ENCODE measurements around the gene ARL17B.
"Not testable (repeated sequence)": the region's sequence is repeated elsewhere in the genome, so short reads cannot be mapped to it uniquely, and the experiment has no call there.

DNA sequence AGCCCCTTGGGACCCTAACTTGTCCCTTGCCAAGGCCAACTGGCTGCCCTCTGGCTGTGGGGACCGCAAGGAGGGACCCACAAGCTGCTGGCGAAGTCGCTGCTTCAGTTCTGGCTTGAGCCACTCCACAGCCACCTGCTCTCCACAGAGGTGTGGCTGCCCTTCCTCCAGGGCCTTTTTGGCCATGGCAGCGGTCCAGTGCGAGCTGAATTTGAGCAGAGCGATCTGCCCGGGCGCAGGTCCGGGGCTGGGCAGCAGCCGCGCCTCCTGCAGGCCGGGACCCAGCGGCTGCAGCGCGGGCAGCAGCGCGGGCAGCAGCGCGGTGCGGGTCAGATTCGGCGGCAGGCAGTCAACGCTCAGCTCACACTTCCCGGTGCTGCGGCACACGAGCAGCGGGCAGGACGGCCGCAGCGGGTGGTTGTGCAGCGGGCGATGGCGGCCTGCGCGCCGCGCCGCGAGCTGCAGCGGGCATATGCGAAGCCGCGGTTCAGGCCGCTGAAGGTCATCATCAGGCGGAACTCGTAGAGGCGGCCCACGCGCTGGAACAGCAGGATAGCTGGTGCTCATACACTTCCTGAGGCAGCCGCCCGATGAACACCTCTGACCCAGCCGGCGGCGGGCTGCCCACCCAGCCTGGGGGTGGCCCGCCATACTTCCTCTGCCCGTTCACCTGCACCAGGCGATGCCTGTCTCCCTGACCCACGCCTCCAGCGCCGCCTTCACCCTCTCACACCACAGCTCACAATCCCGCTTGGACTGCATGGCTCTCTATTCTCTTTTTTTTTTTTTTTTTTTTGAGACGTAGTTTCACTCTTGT, 101.5 kb downstream of the ARL17B start:
- TF ChIP-seq, protein P1, sequence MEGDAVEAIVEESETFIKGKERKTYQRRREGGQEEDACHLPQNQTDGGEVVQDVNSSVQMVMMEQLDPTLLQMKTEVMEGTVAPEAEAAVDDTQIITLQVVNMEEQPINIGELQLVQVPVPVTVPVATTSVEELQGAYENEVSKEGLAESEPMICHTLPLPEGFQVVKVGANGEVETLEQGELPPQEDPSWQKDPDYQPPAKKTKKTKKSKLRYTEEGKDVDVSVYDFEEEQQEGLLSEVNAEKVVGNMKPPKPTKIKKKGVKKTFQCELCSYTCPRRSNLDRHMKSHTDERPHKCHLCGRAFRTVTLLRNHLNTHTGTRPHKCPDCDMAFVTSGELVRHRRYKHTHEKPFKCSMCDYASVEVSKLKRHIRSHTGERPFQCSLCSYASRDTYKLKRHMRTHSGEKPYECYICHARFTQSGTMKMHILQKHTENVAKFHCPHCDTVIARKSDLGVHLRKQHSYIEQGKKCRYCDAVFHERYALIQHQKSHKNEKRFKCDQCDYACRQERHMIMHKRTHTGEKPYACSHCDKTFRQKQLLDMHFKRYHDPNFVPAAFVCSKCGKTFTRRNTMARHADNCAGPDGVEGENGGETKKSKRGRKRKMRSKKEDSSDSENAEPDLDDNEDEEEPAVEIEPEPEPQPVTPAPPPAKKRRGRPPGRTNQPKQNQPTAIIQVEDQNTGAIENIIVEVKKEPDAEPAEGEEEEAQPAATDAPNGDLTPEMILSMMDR (IDR thresholded peaks at IDR 0.05; ENCODE audit: extremely low read depth in 1 of 2, insufficient read depth in 1 of 2, low read depth in 1 of 2, low read length in 2 of 2) = peak in 1 of 2 donors; percentile 36
- not testable (repeated sequence) for TF ChIP-seq POLR2AphosphoS5 (IDR thresholded peaks at IDR 0.05; ENCODE audit: insufficient read depth, low read depth, low read length); MYC (IDR thresholded peaks at IDR 0.05; ENCODE audit: low read depth, low read length); FOS (IDR thresholded peaks at IDR 0.05; ENCODE audit: borderline replicate concordance, insufficient read depth, low read length); POLR2A (IDR thresholded peaks at IDR 0.05; ENCODE audit: low read depth, low read length); EZH2 (IDR thresholded peaks at IDR 0.05; ENCODE audit: borderline replicate concordance, low read depth, low read length, severe bottlenecking); JUN (IDR thresholded peaks at IDR 0.05; ENCODE audit: borderline replicate concordance, insufficient read depth, insufficient read length, low read depth); GATA2 (IDR thresholded peaks at IDR 0.05; ENCODE audit: insufficient read depth, insufficient read length, low read depth, low read length)
- TF ChIP-seq, protein P2, sequence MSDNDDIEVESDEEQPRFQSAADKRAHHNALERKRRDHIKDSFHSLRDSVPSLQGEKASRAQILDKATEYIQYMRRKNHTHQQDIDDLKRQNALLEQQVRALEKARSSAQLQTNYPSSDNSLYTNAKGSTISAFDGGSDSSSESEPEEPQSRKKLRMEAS (IDR thresholded peaks at IDR 0.05; ENCODE audit: insufficient read depth, insufficient read length) = not testable (repeated sequence)
